BJ (cell line): ENCODE results near the gene GAP43. TPM values are rescaled to one million over a fixed set of nuclear protein-coding genes. Genes with fewer than 3 reads are reported as not detected.

Source experiments
- CTCF ChIA-PET: fragments of 350-600 bp; formaldehyde crosslinking; extraction: SDS; loops from one replicate; lab custom pipeline; 2021; ENCODE audit warnings: antibody characterized with exemption, inconsistent platforms; lab: Yijun Ruan, JAX
- POLR2A ChIA-PET: fragments of 300-600 bp; sonication (Branson Sonifier 250); formaldehyde crosslinking; extraction: SDS; loops from one replicate; lab custom pipeline; 2021; ENCODE audit warnings: antibody characterized with exemption; lab: Charles Lee
- DNase-seq: peaks from one replicate; pipeline ENCODE4 v3.0.0-alpha.2; 2011; ENCODE audit warnings: low read depth
- H3K27me3 ChIP-seq: 2 replicates; pipeline ENCODE4 v1.6.0; 2011; ENCODE audit warnings: low read length; ENCODE audit not compliant: control insufficient read depth, insufficient read depth
- H3K36me3 ChIP-seq: 2 replicates; pipeline ENCODE4 v1.5.1; 2011; ENCODE audit warnings: low read length; ENCODE audit not compliant: control insufficient read depth, insufficient read depth
- H3K4me3 ChIP-seq: 2 replicates; pipeline ENCODE4 v1.5.1; 2011; ENCODE audit warnings: low read depth, mild to moderate bottlenecking, control low read depth, low read length
- polyA plus RNA-seq: library from polyadenylated mRNA; depleted of rRNA; stranded (reverse); fragments of >200 nt; gene quantifications from 2 replicates; pipeline ENCODE4 v1.2.3, GENCODE V29; 2011
- TF ChIP-seq, protein P1 (sequence below): IDR thresholded peaks from 2 replicates; pipeline ENCODE4 v1.5.1; 2011; ENCODE audit warnings: low read depth, mild to moderate bottlenecking, control low read depth, inconsistent platforms, low read length, moderate library complexity; ENCODE audit not compliant: insufficient read depth

The GAP43 gene
- polyA plus RNA-seq, 1 experiment, result 0.12 TPM

DNA sequence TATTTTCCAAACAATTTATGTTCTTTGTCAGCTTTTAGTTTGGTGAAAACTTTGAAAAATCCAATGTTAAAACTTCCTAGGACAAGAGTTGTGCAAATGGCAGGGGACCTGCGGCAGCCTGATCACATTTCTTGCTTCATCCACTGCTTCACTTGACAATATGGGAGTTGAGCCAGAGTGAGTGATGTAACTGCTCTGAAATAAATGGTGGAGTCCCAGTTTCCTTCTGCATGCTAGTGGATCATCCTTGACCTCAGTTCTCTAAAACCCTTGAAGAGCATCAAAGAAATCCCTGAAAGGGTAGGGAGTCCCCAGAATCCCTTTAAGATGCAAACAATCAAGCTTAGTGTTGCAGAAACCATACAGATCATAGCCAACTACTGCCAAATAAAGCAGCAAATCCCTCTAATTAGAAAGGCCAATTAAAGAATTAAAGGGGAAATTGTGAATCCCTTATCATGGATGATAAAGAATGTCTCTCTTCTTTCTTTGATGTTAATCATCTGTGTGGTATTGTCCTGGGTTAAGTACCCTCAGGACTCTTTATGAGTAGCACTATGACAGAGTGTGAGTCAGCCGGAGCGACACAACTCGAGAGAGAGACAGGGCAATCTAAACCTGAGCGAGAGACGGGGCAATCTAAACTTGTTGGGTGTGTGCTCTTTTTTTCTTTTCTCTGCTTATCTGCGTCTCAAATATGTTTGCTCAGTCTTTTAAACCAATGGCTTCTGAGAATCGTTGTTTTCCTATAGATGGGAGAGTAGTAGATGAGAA, 41.8 kb upstream of the GAP43 start:
- Histone ChIP-seq H3K36me3 (no peaks in the 10 kb centered on the region), H3K4me3 (no peak overlapping the region), H3K27me3 (no peaks in the 10 kb centered on the region)
- TF ChIP-seq, protein P1, sequence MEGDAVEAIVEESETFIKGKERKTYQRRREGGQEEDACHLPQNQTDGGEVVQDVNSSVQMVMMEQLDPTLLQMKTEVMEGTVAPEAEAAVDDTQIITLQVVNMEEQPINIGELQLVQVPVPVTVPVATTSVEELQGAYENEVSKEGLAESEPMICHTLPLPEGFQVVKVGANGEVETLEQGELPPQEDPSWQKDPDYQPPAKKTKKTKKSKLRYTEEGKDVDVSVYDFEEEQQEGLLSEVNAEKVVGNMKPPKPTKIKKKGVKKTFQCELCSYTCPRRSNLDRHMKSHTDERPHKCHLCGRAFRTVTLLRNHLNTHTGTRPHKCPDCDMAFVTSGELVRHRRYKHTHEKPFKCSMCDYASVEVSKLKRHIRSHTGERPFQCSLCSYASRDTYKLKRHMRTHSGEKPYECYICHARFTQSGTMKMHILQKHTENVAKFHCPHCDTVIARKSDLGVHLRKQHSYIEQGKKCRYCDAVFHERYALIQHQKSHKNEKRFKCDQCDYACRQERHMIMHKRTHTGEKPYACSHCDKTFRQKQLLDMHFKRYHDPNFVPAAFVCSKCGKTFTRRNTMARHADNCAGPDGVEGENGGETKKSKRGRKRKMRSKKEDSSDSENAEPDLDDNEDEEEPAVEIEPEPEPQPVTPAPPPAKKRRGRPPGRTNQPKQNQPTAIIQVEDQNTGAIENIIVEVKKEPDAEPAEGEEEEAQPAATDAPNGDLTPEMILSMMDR, result no peak
- ChIA-PET CTCF (no interaction called here), POLR2A (no interaction called here)
- DNase-seq, result no peak

DNA sequence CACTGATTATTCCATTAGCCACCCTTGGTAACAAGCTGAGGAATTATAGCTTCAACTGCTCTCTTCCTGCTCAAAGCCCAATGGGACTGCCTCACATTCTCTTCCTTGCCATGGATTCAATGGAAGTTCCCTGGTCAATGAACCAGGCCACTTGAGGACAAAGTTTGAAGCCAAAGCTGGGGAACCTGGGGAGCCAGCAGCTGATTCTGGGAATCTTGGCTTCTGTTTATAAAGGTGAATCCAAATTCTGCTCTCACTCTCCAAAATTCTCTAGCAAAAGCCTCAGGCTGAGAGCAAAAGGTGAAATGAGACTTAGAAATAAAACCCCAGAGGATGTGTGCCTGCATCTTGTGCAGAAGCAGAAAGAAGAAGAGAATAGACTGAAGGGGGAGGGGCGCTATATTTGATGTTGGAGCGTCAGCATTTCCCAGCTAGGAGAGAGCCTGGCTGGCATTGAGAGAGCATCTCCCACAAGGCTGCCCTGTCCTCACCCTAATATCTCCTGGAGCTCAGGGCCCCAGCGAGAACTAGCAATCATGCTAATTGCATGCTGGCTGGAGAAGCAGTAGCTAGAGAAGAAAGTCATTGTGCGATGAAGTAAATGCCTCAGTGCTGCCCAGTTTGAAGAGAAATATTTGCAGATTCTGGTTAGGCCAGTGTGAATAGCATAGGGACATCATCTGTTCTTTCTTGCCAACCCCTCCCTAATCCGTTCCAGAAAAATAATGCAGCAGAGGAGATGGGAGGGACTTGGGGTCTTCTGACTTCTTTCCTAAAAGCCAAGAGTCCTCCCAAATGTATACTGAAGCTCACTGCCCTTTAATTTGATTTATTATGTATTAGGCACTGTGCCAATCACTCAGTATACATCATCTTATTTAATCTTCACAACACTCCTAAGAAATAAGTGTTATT, 34.9 kb upstream of the GAP43 start:
- POLR2A ChIA-PET, result interaction anchor here (0.5 kb wide), 1 partner anchor 1673 kb away, joined by 3 read pairs; no protein-coding TSS in a partner anchor
- DNase-seq, result no peak
- CTCF ChIA-PET, result interaction anchor here (1.5 kb wide), 1 partner anchor 9 kb away, joined by 4 read pairs; no protein-coding TSS in a partner anchor
- TF ChIP-seq, protein P1, result no peak
- H3K36me3 ChIP-seq, result no peaks in the 10 kb centered on the region
- H3K4me3 ChIP-seq, result no peak overlapping the region
- H3K27me3 ChIP-seq, result peaks cover 2% of the 10 kb centered on the region; the same call in 1 of the 2 replicates

DNA sequence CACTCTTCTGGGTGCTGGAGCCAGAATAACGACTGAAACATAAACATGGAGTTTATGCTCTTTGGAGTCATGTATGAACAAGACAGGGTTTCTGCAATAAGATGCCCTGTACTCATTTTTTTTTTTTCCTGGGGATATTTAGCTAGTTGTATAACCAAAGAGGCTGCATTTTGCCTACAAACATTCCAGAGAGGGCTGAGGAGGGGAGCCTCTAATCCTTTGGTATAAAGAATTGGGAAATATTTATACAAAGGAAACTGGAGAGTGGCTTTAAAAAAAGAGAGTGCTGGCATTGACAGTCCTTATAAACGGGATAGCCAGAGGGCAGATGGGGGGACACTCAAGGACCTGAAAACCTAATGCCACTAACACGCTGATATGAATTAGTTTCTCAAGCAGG, 32.4 kb upstream of the GAP43 start:
- ChIA-PET CTCF (no interaction called here), POLR2A (no interaction called here)
- no peak for DNase-seq
- no peak overlapping the region for H3K4me3 ChIP-seq
- TF ChIP-seq, protein P1, result no peak
- H3K36me3 ChIP-seq, result no peaks in the 10 kb centered on the region
- H3K27me3 ChIP-seq, result peaks cover 2% of the 10 kb centered on the region; the same call in 1 of the 2 replicates

DNA sequence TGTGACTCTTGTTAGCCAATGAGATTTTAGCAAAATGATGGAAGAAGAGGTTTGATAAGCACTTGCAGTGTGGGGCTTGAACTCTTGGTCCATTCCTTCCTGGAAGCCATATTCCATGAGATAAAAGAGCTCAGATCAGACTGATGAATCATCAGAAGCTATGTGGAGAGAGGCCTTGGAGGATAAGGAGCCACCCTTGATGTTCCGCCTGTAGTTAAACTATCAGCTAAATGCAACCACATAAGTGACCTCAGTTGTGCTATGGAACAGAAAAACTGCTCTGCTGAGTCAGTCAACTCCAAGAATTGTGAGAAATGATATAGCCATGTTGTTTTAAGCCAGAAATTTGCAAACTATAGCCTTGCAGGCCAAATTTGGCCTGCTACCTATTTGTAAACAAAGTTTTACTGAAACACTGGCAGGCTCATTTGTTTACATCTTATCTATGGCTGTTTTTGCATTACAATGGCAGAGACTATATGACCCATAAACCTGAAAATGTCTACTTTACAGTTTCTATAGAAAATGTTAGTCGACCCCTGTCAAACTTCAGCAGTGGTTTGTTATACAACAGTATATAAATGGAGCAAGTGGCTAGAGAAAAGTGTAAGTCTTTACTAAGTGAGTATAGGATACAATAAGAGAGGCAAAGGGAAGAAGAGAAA, 27.6 kb upstream of the GAP43 start:
- CTCF ChIA-PET, result no interaction called here
- DNase-seq, result no peak

More for the DNA sequence above, 27.6 kb upstream of the GAP43 start:
- H3K27me3 ChIP-seq, result no peaks in the 10 kb centered on the region
- TF ChIP-seq, protein P1, result no peak
- H3K36me3 ChIP-seq, result no peaks in the 10 kb centered on the region
- H3K4me3 ChIP-seq, result no peak overlapping the region
- POLR2A ChIA-PET, result no interaction called here
